Measurements from ENCODE around the gene SEC14L1.

DNA sequence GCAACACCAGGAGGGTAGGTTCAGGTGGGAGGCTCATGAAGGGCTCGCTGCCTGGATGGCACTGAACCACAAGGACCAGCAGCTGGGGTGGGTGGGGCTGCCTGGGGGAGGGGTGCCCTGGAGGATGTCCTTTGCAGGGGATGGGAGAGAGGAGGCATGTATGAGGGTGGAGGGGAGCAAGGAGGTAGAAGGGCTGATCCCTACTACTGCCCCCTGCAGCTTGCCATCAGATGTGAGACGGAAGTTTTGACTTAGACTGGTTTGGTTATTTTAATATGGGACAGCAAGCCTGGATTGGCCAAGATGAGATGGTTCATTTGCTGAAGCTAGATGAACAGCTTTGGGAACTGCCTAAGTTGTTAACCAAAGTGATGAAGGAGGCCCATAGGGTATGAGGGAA, 115.9 kb downstream of the SEC14L1 start:
- TF ChIP-seq POLR2AphosphoS5 (IDR thresholded peaks at IDR 0.05; ENCODE audit: low read depth, low read length) (no peak), POLR2A (IDR thresholded peaks at IDR 0.05; ENCODE audit: low read depth, low read length) (no peak), TAF1 (IDR thresholded peaks at IDR 0.05; ENCODE audit: low read depth, low read length) (no peak), POU2F2 (IDR thresholded peaks at IDR 0.05; ENCODE audit: low read depth, low read length) (no peak), SPI1 (IDR thresholded peaks at IDR 0.05; ENCODE audit: low read depth, low read length) (no peak), PAX5 (IDR thresholded peaks at IDR 0.05; ENCODE audit: insufficient read depth, low read length, severe bottlenecking) (no peak)
